H1 (cell line): ENCODE results near the gene PTPRG. TPM values are rescaled to one million over a fixed set of nuclear protein-coding genes. Genes with fewer than 3 reads are reported as not detected.

Experiments used
- CTCF ChIA-PET: fragments of 300-600 bp; sonication (Branson Sonifier 250); formaldehyde crosslinking; loops from one replicate; lab custom pipeline; 2021; ENCODE audit not compliant: partially characterized antibody; lab: Charles Lee
- POLR2A ChIA-PET: fragments of 300-600 bp; sonication (Branson Sonifier 250); formaldehyde crosslinking; loops from one replicate; lab custom pipeline; 2021; ENCODE audit warnings: inconsistent platforms; ENCODE audit not compliant: partially characterized antibody; lab: Charles Lee
- DNase-seq, 2 experiments: peaks; one replicate each; pipeline versions ENCODE4 v3.0.0 to v3.0.0-alpha.2; 2010 to 2022; ENCODE audit warnings: low spot score in 2 of 2, low read depth in 1 of 2, mixed read lengths in 1 of 2
- FAIRE-seq: peaks from 2 replicates; lab custom pipeline; 2011; peaks lifted over from hg19 to GRCh38; lab: Jason Lieb, UNC
- H2AFZ ChIP-seq: 2 replicates; pipeline ENCODE4 v1.8.1; 2012; ENCODE audit warnings: low read length, inconsistent platforms
- H2AK5ac ChIP-seq: 2 replicates; pipeline ENCODE4 v1.6.1; 2013; ENCODE audit warnings: low read depth, low read length
- H2BK120ac ChIP-seq: replicated peaks from 2 replicates; pipeline ENCODE3; 2013; ENCODE audit warnings: low read depth, low read length, inconsistent platforms
- H2BK12ac ChIP-seq: 2 replicates; pipeline ENCODE4 v1.6.1; 2013; ENCODE audit warnings: low read depth, low read length
- H2BK15ac ChIP-seq: 2 replicates; pipeline ENCODE4 v1.6.1; 2013; ENCODE audit warnings: low read length
- H2BK20ac ChIP-seq: 2 replicates; pipeline ENCODE4 v1.6.1; 2013; ENCODE audit warnings: low read length
- H2BK5ac ChIP-seq: 2 replicates; pipeline ENCODE4 v1.6.1; 2013; ENCODE audit warnings: low read depth, low read length
- H3K14ac ChIP-seq: 2 replicates; pipeline ENCODE4 v1.6.1; 2013; ENCODE audit warnings: inconsistent platforms; ENCODE audit not compliant: insufficient read length
- H3K18ac ChIP-seq: 2 replicates; pipeline ENCODE4 v1.6.1; 2013; ENCODE audit warnings: low read length; ENCODE audit errors: extremely low read depth
- H3K23ac ChIP-seq: 2 replicates; pipeline ENCODE4 v1.6.1; 2013; ENCODE audit warnings: inconsistent platforms; ENCODE audit not compliant: insufficient read length
- H3K23me2 ChIP-seq: 2 replicates; pipeline ENCODE4 v1.6.1; 2013; ENCODE audit warnings: low read depth, low read length
- H3K27ac ChIP-seq: 2 replicates; pipeline ENCODE4 v1.6.1; 2011; ENCODE audit warnings: low read depth, low read length, inconsistent platforms
- H3K27me3 ChIP-seq, 4 experiments: replicated peaks in 1 of 4; 1 replicate in 1 of 4; 2 replicates in 3 of 4; pipeline versions ENCODE4 v1.6.1 to v1.8.1; 2011 to 2013; ENCODE audit warnings: low read length in 3 of 4, mild to moderate bottlenecking in 3 of 4, inconsistent platforms in 2 of 4, mixed read lengths in 2 of 4, moderate library complexity in 1 of 4; ENCODE audit not compliant: control insufficient read depth in 3 of 4, insufficient read depth in 3 of 4; ENCODE audit errors: extremely low read depth in 1 of 4
- H3K36me3 ChIP-seq, 4 experiments: 2 replicates each; pipeline versions ENCODE4 v1.6.1 to v1.8.1; 2011 to 2013; ENCODE audit warnings: mild to moderate bottlenecking in 4 of 4, low read length in 3 of 4, moderate library complexity in 2 of 4, control low read depth in 1 of 4, inconsistent platforms in 1 of 4; ENCODE audit not compliant: insufficient read depth in 4 of 4, control insufficient read depth in 2 of 4
- H3K4ac ChIP-seq: replicated peaks from 2 replicates; pipeline ENCODE3; 2013; ENCODE audit warnings: low read length, low read depth, mixed read lengths, inconsistent platforms; ENCODE audit not compliant: insufficient read length
- H3K4me1 ChIP-seq, 4 experiments: replicated peaks in 1 of 4; 1 replicate in 1 of 4; 2 replicates in 3 of 4; pipeline versions ENCODE4 v1.6.1 to v1.8.1; 2011 to 2013; ENCODE audit warnings: low read length in 3 of 4, inconsistent platforms in 2 of 4, mixed read lengths in 1 of 4; ENCODE audit not compliant: insufficient read depth in 4 of 4, control insufficient read depth in 3 of 4
- H3K4me2 ChIP-seq, 2 experiments: 2 replicates each; pipeline versions ENCODE4 v1.6.1 to v1.8.1; 2011 to 2013; ENCODE audit warnings: low read depth in 2 of 2, low read length in 2 of 2, control low read depth in 1 of 2, inconsistent platforms in 1 of 2, mild to moderate bottlenecking in 1 of 2; ENCODE audit not compliant: insufficient read depth in 1 of 2
- H3K4me3 ChIP-seq, 4 experiments: fragments of 200-600, 300-600 bp in 1 of 4; sonication (generic), shearing (Covaris generic), sonication (Bioruptor Twin) in 1 of 4; 2 replicates each; pipeline versions ENCODE4 v1.5.1 to v1.8.1; 2011 to 2016; ENCODE audit warnings: low read length in 4 of 4, low read depth in 3 of 4, control low read depth in 2 of 4, inconsistent platforms in 2 of 4, mild to moderate bottlenecking in 2 of 4, mixed read lengths in 1 of 4, moderate library complexity in 1 of 4; ENCODE audit not compliant: insufficient read depth in 2 of 4; ENCODE audit errors: extremely low read depth in 1 of 4
- H3K56ac ChIP-seq: replicated peaks from 2 replicates; pipeline ENCODE3; 2013; ENCODE audit warnings: low read depth, mild to moderate bottlenecking, mixed read lengths, low read length, inconsistent platforms; ENCODE audit not compliant: insufficient read length
- H3K79me1 ChIP-seq: 2 replicates; pipeline ENCODE4 v1.6.1; 2013; ENCODE audit warnings: low read depth, low read length, control low read depth
- H3K79me2 ChIP-seq, 2 experiments: 2 replicates each; pipeline versions ENCODE4 v1.6.1 to v1.8.1; 2012 to 2013; ENCODE audit warnings: low read length in 2 of 2, mild to moderate bottlenecking in 2 of 2, inconsistent platforms in 1 of 2; ENCODE audit not compliant: insufficient read depth in 2 of 2, control insufficient read depth in 1 of 2
- H3K9ac ChIP-seq, 4 experiments: replicated peaks in 1 of 4; 1 replicate in 1 of 4; 2 replicates in 3 of 4; pipeline versions ENCODE4 v1.6.1 to v1.8.1; 2011 to 2013; ENCODE audit warnings: low read depth in 3 of 4, low read length in 3 of 4, control low read depth in 2 of 4, mild to moderate bottlenecking in 2 of 4, moderate library complexity in 2 of 4, inconsistent platforms in 1 of 4; ENCODE audit errors: extremely low read depth in 1 of 4
- H3K9me3 ChIP-seq, 2 experiments: 2 replicates each; pipeline versions ENCODE4 v1.6.1 to v1.8.1; 2012 to 2013; ENCODE audit warnings: mild to moderate bottlenecking in 2 of 2, moderate library complexity in 2 of 2, control low read depth in 1 of 2, inconsistent platforms in 1 of 2, low read depth in 1 of 2, low read length in 1 of 2, mixed read lengths in 1 of 2; ENCODE audit not compliant: insufficient read depth in 2 of 2
- H4K20me1 ChIP-seq, 2 experiments: replicated peaks in 1 of 2; 2 replicates each; pipeline versions ENCODE3 to v1.8.1; 2011 to 2013; ENCODE audit warnings: inconsistent platforms in 2 of 2, low read length in 2 of 2, mild to moderate bottlenecking in 1 of 2; ENCODE audit not compliant: insufficient read depth in 2 of 2, control insufficient read depth in 1 of 2
- H4K5ac ChIP-seq: 2 replicates; pipeline ENCODE4 v1.6.1; 2013; ENCODE audit warnings: low read length, low read depth, mixed read lengths, inconsistent platforms; ENCODE audit not compliant: insufficient read length
- H4K8ac ChIP-seq: 2 replicates; pipeline ENCODE4 v1.8.0; 2013; ENCODE audit warnings: mild to moderate bottlenecking, moderate library complexity, low read length, inconsistent platforms; ENCODE audit not compliant: insufficient read depth; ENCODE audit errors: extremely low read depth
- H4K91ac ChIP-seq: replicated peaks from 2 replicates; pipeline ENCODE3; 2013; ENCODE audit warnings: low read length, mixed read lengths, inconsistent platforms; ENCODE audit not compliant: insufficient read length
- ATF3 ChIP-seq: IDR thresholded peaks from 2 replicates; pipeline ENCODE4 v1.6.1; 2011; ENCODE audit warnings: low read depth, mild to moderate bottlenecking, low read length; ENCODE audit not compliant: insufficient read depth
- CTBP2 ChIP-seq: IDR thresholded peaks from 2 replicates; pipeline ENCODE4 v1.7.0; 2011; ENCODE audit warnings: borderline replicate concordance, mild to moderate bottlenecking, moderate library complexity, mixed read lengths, low read length; ENCODE audit not compliant: insufficient read depth, insufficient read length
- EGR1 ChIP-seq: IDR thresholded peaks from 2 replicates; pipeline ENCODE4 v1.6.1; 2011; ENCODE audit warnings: low read depth, low read length, borderline replicate concordance
- GTF2F1 ChIP-seq: IDR thresholded peaks from 2 replicates; pipeline ENCODE4 v1.6.1; 2012; ENCODE audit warnings: low read depth, low read length, improper control_type of control experiment, borderline replicate concordance
- KDM4A ChIP-seq: IDR thresholded peaks from one replicate; pipeline ENCODE4 v1.7.1; 2012; ENCODE audit warnings: low read depth, mild to moderate bottlenecking, moderate library complexity, low read length, inconsistent platforms; ENCODE audit not compliant: severe bottlenecking
- POLR2A ChIP-seq, 2 experiments: IDR thresholded peaks; 1 replicate in 1 of 2; 2 replicates in 1 of 2; pipeline ENCODE4 v1.6.1; 2011; ENCODE audit warnings: low read depth in 2 of 2, low read length in 2 of 2, mild to moderate bottlenecking in 2 of 2; ENCODE audit errors: control extremely low read depth in 1 of 2
- RFX5 ChIP-seq: IDR thresholded peaks from 2 replicates; pipeline ENCODE4 v1.6.1; 2011; ENCODE audit warnings: low read depth, low read length, improper control_type of control experiment, borderline replicate concordance
- TCF12 ChIP-seq: IDR thresholded peaks from 2 replicates; pipeline ENCODE4 v1.6.1; 2011; ENCODE audit warnings: low read depth, mild to moderate bottlenecking, low read length
- USF2 ChIP-seq: IDR thresholded peaks from 2 replicates; pipeline ENCODE4 v1.6.1; 2011; ENCODE audit warnings: low read length, improper control_type of control experiment
- WGBS, 2 experiments: shearing (Covaris generic) in 1 of 2; methylation state at CpG; one replicate each; pipeline versions ENCODE4 v1.1.6 to v1.1.7; 2013 to 2015; ENCODE audit warnings: low lambda C conversion rate in 2 of 2, mixed read lengths in 2 of 2, inconsistent platforms in 1 of 2, low coverage in 1 of 2, missing lambda C conversion rate in 1 of 2; ENCODE audit not compliant: insufficient replicate concordance in 2 of 2, insufficient coverage in 1 of 2, insufficient read length in 1 of 2; ENCODE audit errors: extremely low coverage in 1 of 2, missing lambda C conversion rate in 1 of 2; 5-methylcytosine and 5-hydroxymethylcytosine counted together
- polyA plus RNA-seq, 7 experiments: library from polyadenylated mRNA; depleted of rRNA in 3 of 7; stranded (reverse) in 5 of 7; unstranded in 2 of 7; fragments of >200 nt in 5 of 7; fragments of 200-250 nt in 2 of 7; gene quantifications; 1 replicate in 5 of 7; 2 replicates in 1 of 7; 4 replicates in 1 of 7; pipeline versions ENCODE4 v1.2.1 to v1.2.3, GENCODE V29; 2011 to 2013; ENCODE audit warnings: missing spikeins in 2 of 7, mixed read lengths in 2 of 7
- total RNA-seq: library from RNA; stranded (reverse); fragmentation: NEBNext Ultra II Directional; extraction: Animal tissue kit (Norgen Biotek cat#: 25700); gene quantifications from 2 replicates; pipeline ENCODE4 v1.2.1, GENCODE V29; 2021

Gene PTPRG
- total and polyA plus RNA-seq, 2 of the 8 experiments (the other 6 are each of a cell fraction or from before 2014, with no cell fraction given): 23.3 to 96.2 TPM

- Histone ChIP-seq H2BK20ac (no peak overlapping the region), H3K9me3 (no peaks in the 10 kb centered on the region), H3K56ac (no peak overlapping the region), H3K79me2 (peaks cover 0 to 84% of the 10 kb centered on the region in 2 experiments; a peak in 3 of 4 replicates), H3K4me1 (peaks cover 0 to 20% (median 0%) of the 10 kb centered on the region in 4 experiments; a peak in 5 of 7 replicates), H3K9ac (no peak overlapping the region), H4K91ac (no peak overlapping the region), H2AK5ac (no peak overlapping the region), H3K23me2 (no peaks in the 10 kb centered on the region), H4K8ac (no peak overlapping the region), H3K4ac (no peak overlapping the region), H3K79me1 (no peaks in the 10 kb centered on the region; the same call in 1 of the 2 replicates), H4K5ac (no peak overlapping the region), H3K27ac (no peak overlapping the region), H2BK5ac (no peak overlapping the region), H3K36me3 (no peaks in the 10 kb centered on the region), H3K23ac (no peak overlapping the region), H3K18ac (no peak overlapping the region), H3K14ac (no peak overlapping the region), H2AFZ (no peak overlapping the region), H2BK120ac (no peak overlapping the region), H3K27me3 (no peaks in the 10 kb centered on the region), H2BK12ac (no peak overlapping the region), H3K4me2 (no peak overlapping the region), H3K4me3 (no peak overlapping the region), H2BK15ac (no peak overlapping the region), H4K20me1 (peaks cover 0 to 2% of the 10 kb centered on the region in 2 experiments)
- ChIA-PET POLR2A (no interaction called here), CTCF (interaction anchor here (1.5 kb wide), 1 partner anchor 11 kb away, joined by 10 read pairs; no protein-coding TSS in a partner anchor)
- FAIRE-seq (peak; percentile 32), DNase-seq (no peak)
- 96% methylated on average over 2 of the region's 2 CpGs; no CpG with 5 or more reads in 1 of the 2 experiments for WGBS, 2 experiments
- TF ChIP-seq CTBP2: no peak
- TF ChIP-seq POLR2A (IDR thresholded peaks at IDR 0.05; ENCODE audit: control extremely low read depth in 1 of 2, low read depth in 2 of 2, low read length in 2 of 2): no peak
- no peak for TF ChIP-seq USF2
- TF ChIP-seq TCF12: no peak
- no peak for TF ChIP-seq GTF2F1
- no peak for TF ChIP-seq EGR1
- TF ChIP-seq RFX5: no peak
- no peak for TF ChIP-seq ATF3
- no peak for TF ChIP-seq KDM4A
These were observed 363.6 kb downstream of the PTPRG start for GRCh38 chr3:61924991-61925390.
